GM11168 (cell line): ENCODE data around the gene GATA6.
"Not testable (repeated sequence)": the region's sequence is repeated elsewhere in the genome, so short reads cannot be mapped to it uniquely, and the experiment has no call there.

Experiments used
- in situ Hi-C: fragments of 300-500 bp; cut with MboI; formaldehyde crosslinking; loops from one replicate; pipeline ENCODE4 v1.12.0; 2022; ENCODE audit warnings: low sequenced_read_pairs; ENCODE audit not compliant: unreplicated experiment

The GATA6 gene

GRCh38 chr18:22179174-22179573 is 9.8 kb downstream of the GATA6 start:
- in situ Hi-C loops, result no loop called here

GRCh38 chr18:22179631-22180030 is 10.2 kb downstream of the GATA6 start:
- in situ Hi-C loops, result no loop called here

DNA sequence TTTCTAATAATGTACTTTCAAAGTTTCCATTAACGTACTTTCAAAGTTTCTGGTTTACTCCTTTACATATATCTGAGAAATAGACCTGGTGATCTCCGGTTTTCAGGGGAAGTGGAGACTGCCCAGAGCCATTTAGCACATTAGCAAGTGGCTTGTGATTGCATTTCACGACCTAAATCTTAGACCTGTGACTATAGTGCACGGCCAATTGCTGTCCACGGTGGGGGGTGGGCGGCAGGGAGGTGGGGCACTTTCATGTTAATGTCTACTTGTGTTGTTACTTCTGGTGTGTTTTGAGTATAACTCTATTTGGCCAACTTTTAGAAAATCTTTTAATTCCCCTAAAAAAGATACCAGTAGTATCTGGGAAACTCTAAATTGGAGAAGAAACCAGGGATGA is 11.3 kb downstream of the GATA6 start:
- in situ Hi-C loops, result no loop called here

GRCh38 chr18:22182884-22183697 is 13.7 kb downstream of the GATA6 start:
- in situ Hi-C loops, result no loop called here

DNA sequence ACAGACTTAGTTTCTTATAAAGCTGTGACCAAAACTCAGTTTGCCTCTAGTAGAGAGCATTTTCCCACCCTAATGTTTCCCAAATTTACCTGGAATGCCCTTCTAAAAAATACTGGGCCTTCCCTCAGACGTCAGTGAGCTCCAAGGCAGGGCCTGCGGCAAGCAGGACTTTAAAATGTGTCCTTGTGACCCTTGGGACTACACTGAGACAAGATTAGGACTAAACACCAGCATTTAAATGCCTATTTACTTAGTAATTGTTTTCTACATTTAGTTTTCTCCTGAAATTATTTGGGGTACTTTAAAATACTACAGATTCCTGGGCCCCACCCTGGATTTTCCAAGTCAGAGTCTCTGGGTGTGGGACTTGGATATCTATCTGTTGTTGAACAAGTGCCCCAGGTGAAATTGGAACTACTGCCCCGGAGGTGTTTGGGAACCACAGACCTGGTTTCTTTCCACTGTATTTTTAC is 14.3 kb downstream of the GATA6 start:
- in situ Hi-C loops, result no loop called here

GRCh38 chr18:22184573-22184972 is 15.2 kb downstream of the GATA6 start:
- in situ Hi-C loops, result not testable (repeated sequence)

DNA sequence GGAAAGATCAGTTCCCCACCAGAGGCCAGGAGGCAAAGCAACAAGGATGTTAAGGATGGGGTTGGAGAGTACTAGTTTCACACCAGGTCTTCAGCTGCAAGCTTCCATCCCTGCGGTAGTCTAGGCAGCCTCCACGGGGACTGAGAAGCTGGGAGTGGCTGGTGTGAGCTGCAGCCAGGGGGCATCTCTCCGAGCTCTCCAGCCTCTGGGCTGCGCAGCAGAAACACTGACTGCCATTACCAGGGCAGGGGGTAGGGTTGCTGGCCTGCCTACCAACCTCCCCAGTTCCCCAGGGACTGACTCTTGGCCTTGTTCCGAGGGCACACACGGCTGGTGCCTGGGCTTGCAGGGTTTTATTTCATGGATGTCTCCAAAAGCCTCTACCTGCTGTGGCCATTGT is 15.9 kb downstream of the GATA6 start:
- in situ Hi-C loops, result no loop called here

DNA sequence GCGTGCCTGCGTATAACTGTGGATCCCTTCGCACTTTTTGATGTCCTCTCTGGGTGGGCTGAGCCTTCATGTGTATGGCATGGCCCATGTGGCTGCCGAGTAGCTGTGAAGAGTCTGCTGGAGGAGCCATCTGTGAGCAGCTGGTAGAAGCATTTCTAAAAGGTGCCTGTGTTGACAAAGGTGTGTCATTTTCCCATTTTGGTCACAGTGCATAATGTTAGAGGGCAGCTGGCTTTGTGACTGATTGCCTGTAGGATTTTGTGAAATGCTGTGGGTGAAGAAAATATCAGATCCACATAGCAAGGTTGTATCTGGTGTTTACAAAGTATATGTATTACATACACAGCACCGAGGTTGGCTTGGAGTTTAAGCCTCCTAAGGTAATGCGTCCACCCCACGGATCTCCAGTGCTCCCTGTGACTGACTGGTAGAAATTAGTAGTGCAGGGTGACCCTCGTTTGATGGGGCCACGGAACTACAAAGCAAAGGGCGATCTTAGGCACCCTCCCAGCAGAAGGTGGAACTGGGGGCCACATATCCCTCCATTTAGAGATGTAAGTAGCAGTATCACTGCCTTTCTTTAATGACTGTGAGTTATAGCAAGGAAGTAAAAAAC is 16.5 kb downstream of the GATA6 start:
- in situ Hi-C loops, result no loop called here

- in situ Hi-C loops, result no loop called here
Observed at GRCh38 chr18:22186484-22186971, 17.1 kb downstream of the GATA6 start.

- in situ Hi-C loops, result no loop called here
Observed at GRCh38 chr18:22188559-22189267, 19.3 kb downstream of the GATA6 start.

GRCh38 chr18:22189449-22190166 is 20.2 kb downstream of the GATA6 start:
- in situ Hi-C loops, result no loop called here

- in situ Hi-C loops, result no loop called here
Observed at GRCh38 chr18:22191346-22191695, 21.9 kb downstream of the GATA6 start.

DNA sequence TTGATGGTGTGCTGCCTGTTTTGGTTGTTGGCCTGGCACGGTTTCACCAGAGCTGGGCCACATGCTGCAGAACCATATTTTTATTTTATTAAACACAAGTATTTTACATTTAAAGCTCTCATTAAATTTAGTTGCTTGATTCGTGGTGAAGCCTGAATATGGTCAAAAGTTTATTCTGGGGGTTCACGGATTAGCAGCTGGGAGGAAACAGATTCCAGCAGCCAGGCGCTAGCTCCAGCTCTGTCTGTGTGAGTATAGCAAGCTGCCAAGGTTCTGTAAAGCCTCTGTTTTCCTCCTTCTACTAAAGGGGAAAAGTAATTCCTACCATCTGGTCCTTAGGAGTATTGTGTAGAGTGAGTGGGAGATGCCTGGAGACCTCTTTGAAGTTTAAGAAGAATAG is 22.5 kb downstream of the GATA6 start:
- in situ Hi-C loops, result no loop called here

DNA sequence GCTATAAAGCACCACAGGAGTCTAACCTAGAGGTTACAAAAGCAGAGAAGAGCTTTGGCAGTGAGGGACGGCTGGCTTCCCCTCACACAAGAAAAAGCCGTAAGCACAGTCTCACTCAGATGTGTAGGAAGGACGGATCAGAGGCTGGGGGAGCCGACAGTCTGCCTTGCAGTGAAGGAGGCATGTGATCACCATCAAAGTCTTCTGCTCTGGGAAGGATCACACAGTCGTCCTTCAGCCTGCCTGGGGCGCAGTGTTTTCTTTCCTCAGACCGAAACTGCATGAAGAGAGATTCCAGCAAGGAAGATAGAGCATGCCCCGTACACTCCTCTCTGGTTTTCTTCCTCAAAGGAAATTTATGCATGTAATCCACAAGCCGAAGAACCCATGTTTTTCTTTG is 24.1 kb downstream of the GATA6 start:
- in situ Hi-C loops, result no loop called here

- in situ Hi-C loops, result no loop called here
Observed at GRCh38 chr18:22194151-22194598, 24.8 kb downstream of the GATA6 start.

- in situ Hi-C loops, result no loop called here
Observed at GRCh38 chr18:22195052-22195451, 25.7 kb downstream of the GATA6 start.

DNA sequence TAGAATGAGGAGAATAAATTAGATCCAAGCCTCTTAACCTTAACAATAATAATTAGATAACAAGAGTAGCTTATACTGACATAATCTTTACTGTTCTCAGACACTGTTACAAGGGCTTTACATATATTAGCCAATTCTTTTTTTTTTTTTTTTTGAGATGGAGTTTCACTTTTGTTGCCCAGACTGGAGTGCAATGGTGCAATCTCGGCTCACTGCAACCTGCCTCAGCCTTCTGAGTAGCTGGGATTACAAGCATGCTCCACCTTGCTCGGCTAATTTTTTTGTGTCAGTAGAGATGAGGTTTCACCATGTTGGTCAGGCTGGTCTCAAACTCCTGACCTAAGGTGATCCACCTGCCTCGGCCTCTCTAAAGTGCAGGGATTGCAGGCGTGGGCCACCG is 27.6 kb downstream of the GATA6 start:
- in situ Hi-C loops, result not testable (repeated sequence)

- in situ Hi-C loops, result no loop called here
Observed at GRCh38 chr18:22197668-22198067, 28.3 kb downstream of the GATA6 start.

DNA sequence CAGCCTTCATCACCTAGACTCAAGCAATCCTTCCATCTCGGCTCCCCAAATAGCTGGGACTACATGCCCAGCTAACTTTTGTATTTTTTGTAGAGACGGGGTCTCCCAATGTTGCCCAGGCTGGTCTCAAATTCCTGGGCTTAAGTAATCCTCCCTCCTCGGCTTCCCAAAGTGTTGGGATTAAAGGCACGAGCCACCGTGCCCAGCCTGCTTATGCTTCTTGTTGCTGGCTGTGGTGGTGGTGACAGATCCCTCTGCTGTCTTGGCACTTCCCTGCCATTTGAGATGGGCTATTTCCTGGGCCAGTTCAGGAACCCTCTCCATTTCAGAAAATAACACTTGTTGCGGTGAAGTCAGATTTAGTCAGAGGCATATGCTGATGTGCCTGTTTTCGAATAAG is 28.8 kb downstream of the GATA6 start:
- in situ Hi-C loops, result no loop called here

GRCh38 chr18:22199005-22199404 is 29.6 kb downstream of the GATA6 start:
- in situ Hi-C loops, result no loop called here
